Natural killer cell (primary cell): Measurements from ENCODE around the gene RAB1A. TPM values are rescaled to one million over a fixed set of nuclear protein-coding genes. Genes with fewer than 3 reads are reported as not detected.
"Not testable (repeated sequence)": the region's sequence is repeated elsewhere in the genome, so short reads cannot be mapped to it uniquely, and the experiment has no call there.

ENCODE experiments used
- ATAC-seq, 3 donors: fragments of 150-1000 bp in 2 of 3; fragments of 200-7000 bp in 1 of 3; cut with Tn5 transposase; 1 replicate in 1 of 3; 2 replicates in 2 of 3; pipeline ENCODE4 v1.10.0; 2021; ENCODE audit warnings: mild to moderate bottlenecking in 2 of 3, moderate library complexity in 2 of 3
- DNase-seq, 2 donors: peaks; one replicate each; pipeline versions ENCODE4 v3.0.0 to v3.0.0-alpha.2; 2013 to 2021; ENCODE audit warnings: mixed read lengths in 1 of 2
- H3K27ac ChIP-seq: one replicate; pipeline ENCODE4 v1.5.1; 2013; ENCODE audit warnings: mild to moderate bottlenecking, low read length
- H3K27me3 ChIP-seq: one replicate; pipeline ENCODE4 v1.6.1; 2013; ENCODE audit warnings: low read length; ENCODE audit not compliant: control insufficient read depth, insufficient read depth
- H3K36me3 ChIP-seq: one replicate; pipeline ENCODE4 v1.6.1; 2013; ENCODE audit warnings: low read length; ENCODE audit not compliant: control insufficient read depth, insufficient read depth
- H3K4me1 ChIP-seq: one replicate; pipeline ENCODE4 v1.6.1; 2013; ENCODE audit warnings: low read length; ENCODE audit not compliant: control insufficient read depth, insufficient read depth
- H3K4me3 ChIP-seq: one replicate; pipeline ENCODE4 v1.5.1; 2013; ENCODE audit warnings: low read length
- H3K9me3 ChIP-seq: one replicate; pipeline ENCODE4 v1.6.1; 2013; ENCODE audit warnings: low read length; ENCODE audit not compliant: control insufficient read depth, insufficient read depth
- H3K27ac Mint-ChIP-seq, 2 donors: one replicate each; pipeline ENCODE4 v1.8.0; 2022; ENCODE audit warnings: mild to moderate bottlenecking in 2 of 2, mixed read lengths in 2 of 2, moderate library complexity in 1 of 2
- H3K27me3 Mint-ChIP-seq, 2 donors: one replicate each; pipeline ENCODE4 v1.8.0; 2022; ENCODE audit warnings: low read depth in 2 of 2, mixed read lengths in 2 of 2
- H3K36me3 Mint-ChIP-seq: one replicate; pipeline ENCODE4 v1.8.0; 2022; ENCODE audit warnings: mixed read lengths
- H3K4me1 Mint-ChIP-seq, 2 donors: one replicate each; pipeline ENCODE4 v1.8.0; 2022; ENCODE audit warnings: mixed read lengths in 2 of 2
- H3K4me3 Mint-ChIP-seq: one replicate; pipeline ENCODE4 v1.8.0; 2022; ENCODE audit warnings: mild to moderate bottlenecking, moderate library complexity, mixed read lengths
- H3K9me3 Mint-ChIP-seq, 2 donors: one replicate each; pipeline ENCODE4 v1.8.0; 2022; ENCODE audit warnings: mixed read lengths in 2 of 2
- CTCF ChIP-seq: fragments of 200-600 bp; IDR thresholded peaks from one replicate; pipeline ENCODE4 v1.8.0; 2022; ENCODE audit warnings: antibody characterized with exemption
- WGBS: methylation state at CpG from one replicate; pipeline ENCODE4 v1.1.7; 2013; ENCODE audit warnings: missing lambda C conversion rate; ENCODE audit not compliant: insufficient coverage; 5-methylcytosine and 5-hydroxymethylcytosine counted together
- intact Hi-C: fragments of 100-400 bp; cut with micrococcal nuclease; formaldehyde crosslinking; loops from one replicate; pipeline ENCODE4 v1.14.2; 2022
- total RNA-seq, 4 donors: library from RNA; stranded (reverse); fragments of 120-200 nt in 1 of 4; gene quantifications; one replicate each; pipeline versions ENCODE4 v1.2.3 to v1.2.4, GENCODE V29; 2013 to 2022

RAB1A gene
- total RNA-seq, 3 donors from 2014 or later (not counting 1 experiment from before 2014, with no cell fraction given): 83.5 to 101 (median 93.6) TPM

GRCh38 chr2:65158557-65158956, 28.7 kb upstream of the RAB1A start:
- H3K36me3 ChIP-seq: no peaks in the 10 kb centered on the region
- Mint-ChIP-seq H3K9me3 (no peaks in the 10 kb centered on the region), H3K36me3 (no peaks in the 10 kb centered on the region), H3K27ac (no peak overlapping the region), H3K4me3 (no peak overlapping the region), H3K4me1 (peaks cover 4 to 7% of the 10 kb centered on the region in 2 donors), H3K27me3 (peaks cover 0 to 6% of the 10 kb centered on the region in 2 donors)
- no peaks in the 10 kb centered on the region for H3K9me3 ChIP-seq
- ATAC-seq (no peak), DNase-seq (no peak)
- no peaks in the 10 kb centered on the region for H3K4me1 ChIP-seq
- intact Hi-C loops: no loop called here
- WGBS: 88% methylated on average over 6 of the region's 6 CpGs
- TF ChIP-seq CTCF: no peak
- H3K27ac ChIP-seq: no peak overlapping the region
- H3K4me3 ChIP-seq: no peak overlapping the region
- H3K27me3 ChIP-seq: no peaks in the 10 kb centered on the region

- H3K4me1 ChIP-seq, H3K27ac ChIP-seq, DNase-seq, H3K4me1 Mint-ChIP-seq, H3K27ac Mint-ChIP-seq, H3K36me3 Mint-ChIP-seq, H3K27me3 Mint-ChIP-seq, H3K27me3 ChIP-seq, H3K4me3 Mint-ChIP-seq, H3K4me3 ChIP-seq, H3K36me3 ChIP-seq, H3K9me3 Mint-ChIP-seq, H3K9me3 ChIP-seq, ATAC-seq, intact Hi-C loops: not testable (repeated sequence)
- WGBS: 85% methylated on average over 5 of the region's 6 CpGs
Observed at GRCh38 chr2:65157856-65158255, 27.9 kb upstream of the RAB1A start.

- Histone ChIP-seq H3K27ac (no peak overlapping the region), H3K4me3 (no peak overlapping the region), H3K9me3 (no peaks in the 10 kb centered on the region), H3K4me1 (no peaks in the 10 kb centered on the region), H3K27me3 (no peaks in the 10 kb centered on the region), H3K36me3 (no peaks in the 10 kb centered on the region)
- 69% methylated on average over 1 of the region's 1 CpG for WGBS
- Mint-ChIP-seq H3K4me3 (no peak overlapping the region), H3K27ac (no peak overlapping the region), H3K4me1 (peaks cover 0 to 7% of the 10 kb centered on the region in 2 donors), H3K27me3 (peaks cover 0 to 2% of the 10 kb centered on the region in 2 donors), H3K9me3 (no peaks in the 10 kb centered on the region), H3K36me3 (no peaks in the 10 kb centered on the region)
- no peak for DNase-seq
- no peak for ATAC-seq
- TF ChIP-seq CTCF: no peak
- intact Hi-C loops: no loop called here
Observed at GRCh38 chr2:65156041-65156440, 26.1 kb upstream of the RAB1A start.

- DNase-seq (no peak), ATAC-seq (no peak)
- Histone ChIP-seq H3K9me3 (no peaks in the 10 kb centered on the region), H3K27me3 (no peaks in the 10 kb centered on the region), H3K4me3 (no peak overlapping the region), H3K36me3 (no peaks in the 10 kb centered on the region), H3K4me1 (no peaks in the 10 kb centered on the region), H3K27ac (no peak overlapping the region)
- 92% methylated on average over 3 of the region's 3 CpGs for WGBS
- Mint-ChIP-seq H3K4me3 (no peak overlapping the region), H3K27me3 (no peaks in the 10 kb centered on the region), H3K27ac (no peak overlapping the region), H3K4me1 (no peaks in the 10 kb centered on the region), H3K9me3 (no peaks in the 10 kb centered on the region), H3K36me3 (no peaks in the 10 kb centered on the region)
- TF ChIP-seq CTCF: no peak
- intact Hi-C loops: no loop called here
Observed at GRCh38 chr2:65153515-65153914, 23.6 kb upstream of the RAB1A start.
